ENCODE results near the gene CSNK2B. TPM values are rescaled to one million over a fixed set of nuclear protein-coding genes. Genes with fewer than 3 reads are reported as not detected.

Gene CSNK2B
- total and polyA plus RNA-seq, 9 of the 15 experiments (the other 6 are each of a cell fraction or from before 2014, with no cell fraction given): 120 to 1,126 (median 529) TPM

- POLR2A ChIA-PET: interaction anchor here (0.6 to 7.1 kb wide), 44 partner anchors 12 to 498 kb away, joined by 3 to 158 read pairs (median 6); partner anchors contain the start of genes ABHD16A, APOM, BAG6 and C6orf47
- TF ChIP-seq PCBP2 (IDR thresholded peaks at IDR 0.05; ENCODE audit: low read depth, low read length, poor library complexity, severe bottlenecking) (no peak), BMI1 (IDR thresholded peaks at IDR 0.05; ENCODE audit: low read length) (no peak), RHOXF2B (CRISPR knock-in tag; conservative IDR thresholded peaks at IDR 0.05) (no peak), AFF4 (CRISPR knock-in tag; IDR thresholded peaks at IDR 0.05) (0 out of 2 replicates have a peak, but pooled peaks have one; percentile 55), ZNF324 (CRISPR knock-in tag; IDR thresholded peaks at IDR 0.05) (no peak), HMGN3 (IDR thresholded peaks at IDR 0.05; ENCODE audit: borderline replicate concordance, extremely low read depth, insufficient read length, low read depth, low read length) (peak; percentile 5), HDAC3 (IDR thresholded peaks at IDR 0.05; ENCODE audit: borderline replicate concordance, partially characterized antibody) (no peak), KDM1A (IDR thresholded peaks at IDR 0.05) (peak in 1 of 2 experiments; percentile 68; a peak in 3 of 4 replicates), ZNF740 (CRISPR knock-in tag; IDR thresholded peaks at IDR 0.05) (no peak), ZNF740 (tag; IDR thresholded peaks at IDR 0.05) (0 out of 4 replicates have a peak, but pooled peaks of 1 of the 2 experiments have one; percentile 19), CTCF (IDR thresholded peaks at IDR 0.05 in 2 of 3, conservative IDR thresholded peaks at IDR 0.05 in 1 of 3; ENCODE audit: insufficient read depth in 2 of 3, low read depth in 1 of 3, low read length in 3 of 3) (0 out of 6 replicates have a peak, but pooled peaks of 1 of the 3 experiments have one; percentile 9), NR0B1 (IDR thresholded peaks at IDR 0.05; ENCODE audit: partially characterized antibody) (no peak), TAF15 (IDR thresholded peaks at IDR 0.05; ENCODE audit: low read depth, low read length) (no peak)
Measured at GRCh38 chr6:31691078-31691463, 25.2 kb downstream of the CSNK2B start.

More at GRCh38 chr6:31691078-31691463, 25.2 kb downstream of the CSNK2B start:
- Histone ChIP-seq H2AFZ (ENCODE audit: low read depth, low read length) (0 out of 2 replicates have a peak overlapping the region, but pooled peaks have one; percentile 14), H3K27ac (ENCODE audit: extremely low read depth, low read depth, low read length) (peak overlapping the region; percentile 88), H3K9me3 (replicated peaks; ENCODE audit: control insufficient read depth, insufficient read depth, low read depth, low read length) (no peaks in the 10 kb centered on the region), H3K4me2 (ENCODE audit: insufficient read depth, low read length) (peak overlapping the region; percentile 82), H4K20me1 (replicated peaks; ENCODE audit: control insufficient read depth, insufficient read depth, low read length) (no peaks in the 10 kb centered on the region), H3K79me2 (ENCODE audit: control insufficient read depth, insufficient read depth, low read length) (no peaks in the 10 kb centered on the region; the same call in 2 of the 3 replicates), H3K36me3 (ENCODE audit: control insufficient read depth, insufficient read depth, low read length) (peaks cover 91% of the 10 kb centered on the region), H3K27me3 (ENCODE audit: control insufficient read depth in 2 of 2, insufficient read depth in 2 of 2, low read length in 2 of 2) (no peaks in the 10 kb centered on the region), H3K4me3 (peak overlapping the region; percentile 13; the same call in 1 of the 2 replicates), H3K9me1 (ENCODE audit: control insufficient read depth, insufficient read depth, low read length) (no peaks in the 10 kb centered on the region), H3K9ac (ENCODE audit: insufficient read depth in 1 of 2, low read depth in 2 of 2, low read length in 2 of 2) (peak overlapping the region; percentile 68 to 86; a peak in 3 of 4 replicates), H3K4me1 (replicated peaks in 1 of 2; ENCODE audit: control insufficient read depth in 2 of 2, insufficient read depth in 2 of 2, low read length in 2 of 2) (peaks cover 63 to 65% of the 10 kb centered on the region in 2 experiments)
- intact Hi-C loops (cut with micrococcal nuclease): loop anchor here (2.0 kb wide), 2 partner anchors 44 to 140 kb away; no protein-coding TSS in a partner anchor
- BruUV-seq (replicated peaks): no TSS peak
- CTCF ChIA-PET (ENCODE audit: low intra/inter-chr PET ratio): no interaction called here
- 31% methylated on average over 6 of the region's 6 CpGs for WGBS (ENCODE audit: insufficient coverage, low coverage, missing lambda C conversion rate)
- FAIRE-seq: no peak
- no peak for DNase-seq (ENCODE audit: extremely low read depth in 1 of 4, low spot score in 3 of 4)
- ATAC-seq: no peak
- in situ Hi-C loops (cut with MboI): no loop called here
